NCI-H146 treated with DMSO at 0.1 percent for 48 hours (cell line): ENCODE data around the gene SPATA24.
"Not testable (repeated sequence)": the region's sequence is repeated elsewhere in the genome, so short reads cannot be mapped to it uniquely, and the experiment has no call there.

Experiments used
- DNase-seq: peaks from one replicate; lab custom pipeline; 2025; ENCODE audit not compliant: unreplicated experiment; lab: John Stamatoyannopoulos, UW

SPATA24 gene

DNA sequence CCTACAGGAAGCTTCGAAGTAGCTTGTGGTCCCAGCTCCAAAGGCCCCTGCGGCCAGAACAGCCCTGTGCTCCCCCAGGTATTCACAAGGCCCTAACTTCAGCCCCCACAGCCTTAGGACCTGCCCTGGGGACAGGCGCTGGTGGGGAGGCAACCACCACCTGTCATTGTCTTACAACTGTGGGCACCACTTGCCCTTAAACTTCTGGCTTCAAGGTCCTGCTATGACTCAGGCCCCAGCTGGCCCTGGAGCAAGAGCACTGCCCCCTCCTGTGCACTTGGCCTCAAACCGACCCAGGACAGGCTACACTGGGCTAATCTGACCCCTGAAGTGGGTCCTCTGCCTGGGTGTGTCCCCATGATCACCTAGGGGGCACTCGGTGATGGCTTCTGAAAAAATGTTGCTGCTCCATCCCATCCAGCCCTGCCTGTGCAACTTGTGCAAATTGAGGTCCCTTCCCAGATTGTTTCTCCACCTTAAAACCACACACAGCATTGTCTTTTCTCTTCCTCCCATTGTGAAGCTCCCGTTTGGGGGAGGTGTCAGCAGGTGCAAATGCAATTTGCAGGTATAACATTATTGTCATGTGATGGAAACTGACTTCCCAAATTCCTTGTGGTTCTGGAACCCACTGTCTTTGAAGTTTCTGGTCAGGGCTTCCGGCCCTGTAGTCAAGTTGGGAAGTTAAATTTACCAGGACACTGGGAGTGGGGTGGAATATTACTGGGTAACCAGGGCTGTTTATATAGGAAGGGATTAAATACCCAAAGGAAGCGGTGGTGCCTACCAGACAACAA, 7.8 kb downstream of the SPATA24 start:
- DNase-seq, result no peak

DNA sequence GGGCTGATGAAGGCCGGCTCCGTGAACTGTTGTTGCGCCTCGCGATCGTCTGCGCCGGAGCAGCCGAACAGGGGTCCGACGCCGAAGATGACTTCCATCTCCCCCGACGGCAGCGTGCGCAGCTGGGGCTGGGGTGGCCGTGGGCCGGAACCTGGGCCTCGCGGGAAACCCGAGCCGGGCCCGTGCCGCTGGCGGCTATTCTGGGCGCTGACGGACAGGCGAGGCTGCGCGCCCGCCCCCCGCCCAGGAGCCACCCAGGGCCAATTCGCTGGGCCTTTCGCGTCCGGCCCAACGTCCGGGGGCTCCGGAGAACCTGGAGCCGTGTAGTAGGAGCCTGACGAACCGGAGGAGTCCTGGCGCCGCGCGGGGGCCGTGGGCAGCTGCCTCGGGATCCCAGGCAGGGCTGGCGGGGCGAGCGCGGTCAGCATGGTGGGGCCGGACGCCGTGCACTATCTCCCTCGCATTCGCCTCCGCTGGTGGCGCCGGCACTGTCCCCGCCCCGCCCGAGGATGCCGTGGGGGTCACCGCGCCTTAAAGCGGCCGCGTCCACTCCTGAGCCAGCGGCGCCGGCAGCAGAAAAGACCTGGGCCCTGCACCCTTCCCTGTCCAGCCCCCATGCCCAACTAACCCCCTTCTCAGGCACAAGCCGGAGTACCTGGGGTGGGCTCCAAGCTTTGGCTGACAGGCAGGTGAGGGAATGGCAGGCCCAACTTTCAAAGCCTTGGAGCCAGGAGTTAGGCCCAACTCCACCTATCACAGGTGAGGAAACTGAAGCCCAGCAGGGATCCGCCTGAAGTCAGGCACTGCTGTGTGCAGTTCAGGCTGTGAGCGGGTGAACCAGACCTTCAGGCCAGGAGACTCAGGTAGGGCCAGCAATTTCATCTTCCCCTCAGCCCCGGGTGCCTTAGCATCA, 9.0 kb downstream of the SPATA24 start, which contains the start of gene PROB1:
PROB1 (minus strand) TSS at position 451 of the 913 bp plus-strand sequence; CDS start at position 428, 23 bp downstream.
- DNase-seq, result no peak

DNA sequence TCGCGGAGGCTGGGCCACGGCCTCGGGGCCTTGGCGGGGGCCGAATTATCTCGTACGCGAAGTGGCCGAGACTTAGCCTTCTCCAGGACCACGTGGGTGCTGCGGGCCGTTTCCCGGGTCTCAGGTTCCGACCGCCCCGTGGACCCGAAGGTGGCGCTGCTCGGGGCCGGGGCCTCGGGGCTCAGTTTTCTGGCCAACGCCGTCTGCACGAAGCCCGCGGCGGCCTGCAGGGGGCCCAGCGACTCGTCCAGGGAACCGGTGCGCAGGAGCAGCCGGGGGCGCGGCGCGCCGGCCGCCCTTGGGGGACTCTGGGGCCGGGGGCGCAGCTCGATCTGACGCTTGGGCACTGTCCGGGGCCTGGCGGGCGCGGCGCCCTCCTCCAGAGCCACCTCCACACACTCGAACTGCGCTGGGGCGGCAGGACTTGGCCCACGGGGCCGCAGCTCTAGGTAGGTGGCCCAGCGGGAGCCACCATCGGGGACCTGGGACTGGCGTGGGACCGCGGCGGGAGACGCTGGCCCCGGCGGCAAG, 9.7 kb downstream of the SPATA24 start:
- DNase-seq, result no peak

DNA sequence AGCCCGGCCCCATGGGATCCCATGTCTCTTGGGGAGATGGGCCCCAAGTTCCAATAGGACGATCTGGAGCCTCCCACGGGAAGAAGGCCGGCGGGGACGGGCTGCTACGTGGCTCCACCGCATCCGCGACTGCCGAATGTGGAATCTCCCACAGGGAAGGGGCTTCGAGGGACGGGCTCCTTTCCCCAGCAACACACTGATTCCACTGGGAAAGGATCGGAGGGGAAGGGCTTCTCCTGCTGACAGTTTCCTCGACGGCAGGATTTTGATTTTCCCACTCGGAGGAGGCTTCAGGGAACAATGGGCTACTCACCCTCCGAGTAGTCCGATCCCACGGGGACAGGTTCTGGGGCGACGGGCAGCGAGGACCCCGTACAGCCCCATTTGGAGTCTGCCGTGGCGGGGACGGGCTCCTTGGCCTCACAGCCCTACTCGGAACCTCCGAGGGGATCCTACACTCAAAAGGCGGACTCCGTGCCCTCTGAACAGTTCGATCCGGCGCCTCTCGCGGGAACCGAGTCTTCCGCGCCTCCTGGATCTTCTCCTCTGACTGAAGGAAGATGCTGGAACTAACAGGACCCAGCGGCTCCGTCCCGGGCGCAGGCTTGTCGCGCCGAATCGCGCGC, 10.3 kb downstream of the SPATA24 start:
- no peak for DNase-seq

DNA sequence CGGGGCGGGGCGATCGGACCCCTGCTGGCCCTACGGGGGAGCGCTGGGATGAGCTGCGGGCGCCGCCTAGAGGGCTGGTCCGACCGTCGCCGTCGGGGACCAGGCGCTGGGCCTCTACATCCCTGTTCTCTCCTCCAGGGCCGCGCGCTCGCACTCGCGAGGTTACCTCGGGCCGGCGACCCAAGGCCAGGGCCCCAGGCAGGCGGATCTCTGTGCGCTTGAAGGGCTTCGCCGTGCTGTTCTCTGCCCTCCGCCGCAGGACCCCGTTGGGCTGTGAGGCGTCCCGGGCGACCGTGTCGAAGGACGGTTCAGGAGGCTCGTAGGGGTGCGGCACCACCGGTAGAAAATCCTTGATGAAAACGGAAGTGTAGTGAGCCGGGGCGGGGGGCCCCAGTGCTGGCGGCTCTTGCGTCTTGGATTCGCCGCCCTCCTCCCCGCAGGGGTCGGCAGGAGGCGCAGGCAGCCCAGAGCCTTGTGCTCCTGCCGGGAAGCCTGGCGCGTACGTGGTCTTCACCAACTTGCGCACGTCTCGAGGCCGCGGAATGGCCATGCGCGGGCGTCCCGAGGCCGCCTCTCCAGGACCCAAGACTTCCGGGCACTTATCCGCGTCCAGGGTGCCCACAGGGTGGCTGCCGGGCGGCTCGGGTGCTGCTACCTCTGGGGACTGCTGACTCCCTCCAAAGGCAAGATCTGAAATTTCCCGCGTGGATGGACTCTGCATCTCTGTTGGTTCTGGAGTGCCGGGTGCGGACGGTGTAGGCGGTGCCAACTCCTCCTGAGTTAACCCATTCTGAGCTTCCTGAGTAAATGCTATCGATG, 11.0 kb downstream of the SPATA24 start:
- peak; percentile 29 for DNase-seq

DNA sequence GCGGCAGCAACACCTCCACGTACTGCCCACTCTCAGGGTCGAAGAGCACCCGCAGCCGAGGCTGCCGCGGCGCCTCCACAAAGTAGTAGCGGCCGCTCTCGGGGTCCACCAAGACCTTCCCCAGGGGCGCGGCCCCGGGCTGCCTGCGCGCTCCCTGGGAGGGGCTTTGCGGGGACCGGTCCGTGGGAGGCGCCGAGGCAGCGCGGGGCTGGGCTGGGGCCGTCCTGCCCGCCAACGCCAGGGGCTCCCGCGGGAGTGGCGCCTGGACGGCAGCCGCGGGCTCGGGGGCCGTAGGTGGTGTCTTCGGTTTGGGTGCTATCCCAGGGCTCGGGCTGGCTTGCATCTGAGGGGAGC, 11.6 kb downstream of the SPATA24 start:
- no peak for DNase-seq

DNA sequence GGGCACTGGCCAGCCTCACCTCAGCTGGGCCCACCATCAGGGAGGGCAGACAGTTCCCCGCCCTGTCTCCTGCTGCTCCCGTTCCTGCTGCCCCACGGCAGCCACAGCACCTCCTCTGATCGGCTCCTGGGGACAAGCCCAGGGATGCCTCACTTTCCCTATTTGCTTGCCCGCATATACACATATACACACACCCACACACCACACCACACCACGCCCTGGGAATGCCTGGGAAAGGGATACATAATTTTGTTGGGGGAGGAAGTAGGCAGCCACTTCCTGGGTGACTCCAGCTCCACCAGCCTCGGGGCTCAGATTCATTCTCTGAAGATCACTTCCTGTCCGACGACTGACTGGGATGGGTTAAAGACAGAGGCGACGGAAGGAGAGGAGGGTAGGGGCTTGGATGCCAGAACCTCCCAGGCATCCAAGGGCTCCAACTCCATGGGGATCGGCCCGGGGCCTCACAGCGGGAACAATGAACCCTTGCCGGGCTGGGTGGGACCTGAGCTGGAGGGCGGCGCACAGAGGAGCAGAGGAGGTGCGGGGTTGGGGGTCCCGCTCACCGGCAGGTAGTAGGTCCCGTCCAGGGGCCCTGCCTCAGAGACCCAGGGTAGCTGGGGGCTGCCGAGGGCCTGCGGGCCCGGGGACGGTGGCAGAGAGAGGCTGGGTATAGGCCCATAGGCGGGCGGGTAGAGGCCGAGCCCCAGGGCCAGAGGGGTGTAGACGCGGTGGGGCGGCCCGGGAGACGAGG, 12.1 kb downstream of the SPATA24 start:
- no peak for DNase-seq

DNA sequence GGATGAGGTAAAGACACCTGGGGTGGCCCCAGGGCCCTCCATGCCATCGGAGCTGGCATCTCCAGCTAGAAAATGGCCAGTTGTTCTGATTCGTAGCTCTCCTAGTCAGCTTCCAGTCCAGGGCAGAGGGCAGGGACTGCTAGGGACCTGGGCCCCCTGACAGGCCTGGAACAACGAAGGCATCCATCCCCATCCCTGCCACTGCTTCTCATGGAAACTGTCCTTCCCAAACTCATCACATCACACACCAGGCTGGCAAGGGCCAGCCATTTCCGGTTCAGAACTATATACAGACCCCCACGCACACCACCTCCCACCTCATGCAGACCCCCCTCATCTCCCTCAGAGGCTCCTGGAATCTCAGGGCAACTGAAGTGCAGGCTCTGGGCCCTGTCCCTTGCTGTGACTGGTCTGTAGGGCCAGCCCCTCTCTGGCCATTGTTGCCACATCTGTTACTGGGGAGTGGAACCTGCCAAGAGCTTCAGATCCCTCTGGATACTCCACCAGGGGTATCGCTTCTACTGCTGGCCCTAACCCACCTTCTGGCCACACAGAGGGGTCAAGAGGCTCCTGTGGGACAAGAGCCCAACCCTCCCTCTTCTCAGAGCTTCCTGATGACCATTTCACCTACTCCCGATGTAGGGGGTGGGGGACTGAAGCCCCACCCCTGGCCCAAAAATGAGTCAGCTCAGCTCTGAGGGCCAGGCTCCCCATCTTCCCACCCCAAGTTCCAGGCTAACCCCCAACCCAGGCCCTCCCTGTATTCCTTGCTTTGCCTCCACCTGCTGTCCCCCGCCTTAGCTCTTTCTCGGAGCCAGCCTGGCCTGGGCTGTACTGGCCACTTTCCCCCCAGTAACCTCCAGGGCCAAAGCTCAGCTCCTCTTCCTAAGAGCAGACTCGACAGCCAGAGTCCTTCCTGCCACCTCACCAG, 13.0 kb downstream of the SPATA24 start:
- no peak for DNase-seq

- DNase-seq, result no peak
These were observed 13.9 kb downstream of the SPATA24 start, which contains the start of gene MZB1 for GRCh38 chr5:139389701-139390638. Gene MZB1 (minus strand): TSS chr5:139389913. CDS start chr5:139389856, 57 bp downstream.

- DNase-seq, result no peak
These were observed 15.6 kb downstream of the SPATA24 start for GRCh38 chr5:139388198-139388821.

DNA sequence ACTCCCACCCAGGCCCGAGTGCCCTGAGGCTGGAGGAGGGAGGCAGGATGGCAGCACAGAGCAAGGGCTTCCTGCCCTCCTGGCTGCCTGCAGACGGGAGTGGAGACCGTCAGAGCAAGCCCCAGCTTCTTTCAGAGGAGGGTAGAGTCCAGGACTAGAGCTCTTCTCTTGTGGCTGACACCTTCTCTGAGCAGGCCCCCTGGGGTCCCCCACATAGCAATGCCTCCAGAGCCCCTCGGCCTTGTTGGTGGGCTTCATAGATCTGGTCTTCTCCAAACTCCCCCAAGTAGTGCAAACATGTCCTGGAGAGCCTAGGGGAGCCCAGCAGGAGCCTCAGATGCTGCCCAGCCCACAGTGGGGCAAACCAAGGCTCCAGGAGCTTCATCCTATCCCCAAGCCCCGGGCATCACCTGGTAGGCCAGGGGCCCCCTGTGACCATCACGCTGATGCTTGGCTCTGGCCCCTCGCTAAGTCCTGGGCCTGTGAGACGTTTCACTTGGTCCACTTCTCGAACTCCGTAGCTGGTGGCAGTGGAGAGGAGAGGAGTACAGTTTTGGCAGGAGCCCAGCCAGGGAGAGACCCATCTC, 16.2 kb downstream of the SPATA24 start:
- no peak for DNase-seq

DNA sequence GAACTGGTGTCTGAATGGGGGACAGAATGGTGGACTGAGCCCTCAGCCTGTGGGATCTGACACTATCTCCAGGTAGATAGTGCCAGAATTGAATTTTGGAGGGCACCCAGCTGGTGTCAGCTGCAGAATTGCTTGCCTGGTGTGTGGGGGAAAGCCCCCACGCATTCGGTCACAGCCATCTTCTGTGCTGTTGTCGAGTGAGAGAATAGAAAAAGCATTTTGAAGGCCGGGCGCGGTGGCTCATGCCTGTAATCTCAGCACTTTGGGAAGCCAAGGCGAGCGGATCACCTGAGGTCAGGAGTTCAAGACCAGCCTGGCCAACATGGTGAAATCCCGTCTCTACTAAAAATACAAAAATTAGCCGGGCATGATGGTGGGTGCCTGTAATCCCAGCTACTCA, 16.9 kb downstream of the SPATA24 start:
- DNase-seq, result not testable (repeated sequence)

DNA sequence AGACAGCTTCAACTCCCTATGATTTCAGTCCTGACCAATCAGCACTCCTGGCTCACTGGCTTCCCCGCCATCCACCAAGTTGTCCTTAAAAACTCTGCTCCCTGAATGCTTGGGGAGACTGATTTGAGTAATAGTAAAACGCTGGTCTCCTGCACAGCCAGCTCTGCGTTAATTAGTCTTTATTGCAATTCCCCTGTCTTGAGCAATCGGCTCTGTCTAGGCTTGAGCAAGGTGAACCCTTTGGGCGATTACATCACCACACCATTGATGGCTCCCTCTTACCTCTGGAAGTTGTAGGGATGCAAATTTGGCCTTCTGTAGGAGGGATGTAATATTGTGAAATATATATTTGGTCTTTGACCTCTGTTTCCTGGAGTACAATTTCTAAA, 17.8 kb downstream of the SPATA24 start:
- DNase-seq, result no peak

DNA sequence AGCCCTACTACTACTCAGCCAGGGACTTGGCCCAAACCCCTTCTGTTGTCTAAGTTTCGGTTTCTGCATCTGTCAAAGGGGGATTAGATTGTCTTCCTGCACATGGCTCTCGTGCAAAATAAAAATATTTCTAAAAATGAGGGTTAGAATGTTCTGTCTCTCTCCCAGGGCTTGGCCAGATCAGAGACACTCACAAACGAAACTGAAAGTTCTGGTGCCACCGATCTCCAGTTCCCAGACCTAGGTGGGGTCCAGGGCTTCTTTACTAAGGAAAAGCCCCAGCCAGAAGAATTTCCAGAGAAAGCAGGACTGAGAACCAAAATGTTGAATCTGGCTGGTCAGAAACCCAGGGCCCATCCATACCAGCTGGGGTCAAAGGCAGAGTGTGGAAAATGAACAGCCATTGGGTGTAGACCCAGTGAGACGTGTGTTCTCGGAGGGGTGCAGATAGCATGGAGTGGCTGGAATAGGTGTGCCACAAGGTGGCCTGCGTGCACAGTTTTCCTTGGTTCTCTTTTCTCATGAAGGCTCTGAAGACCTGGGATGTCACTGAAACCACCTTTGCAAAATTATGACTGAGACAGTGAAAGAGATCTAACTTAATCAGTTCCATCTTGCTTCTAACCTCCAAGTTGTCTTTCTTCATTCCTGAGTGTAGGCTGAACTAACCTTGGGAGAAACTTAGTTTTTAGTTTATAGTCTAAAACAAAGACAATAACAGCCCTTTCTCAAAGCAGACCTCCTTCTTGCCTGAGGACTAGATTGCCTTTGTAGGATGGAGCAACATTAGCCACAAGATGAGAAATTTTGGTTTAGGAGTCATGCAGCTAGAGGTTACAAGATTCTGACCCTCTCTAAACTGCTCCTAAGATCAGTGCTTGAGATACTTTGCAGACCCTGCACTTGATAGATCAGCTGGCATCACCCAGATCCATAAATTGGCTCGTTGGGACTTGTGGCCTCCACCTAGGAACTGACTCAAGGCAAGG, 18.5 kb downstream of the SPATA24 start:
- no peak for DNase-seq

GRCh38 chr5:139384591-139385051, 19.3 kb downstream of the SPATA24 start:
- DNase-seq, result no peak
